ENCODE results near the gene CPEB4. TPM values are rescaled to one million over a fixed set of nuclear protein-coding genes. Genes with fewer than 3 reads are reported as not detected.

The CPEB4 gene
- total and polyA plus RNA-seq, 2 of the 4 experiments (the other 2 are of a cell fraction), result 7.8 to 22.6 TPM

GRCh38 chr5:173862047-173862477 lies 26.1 kb upstream of the CPEB4 start:
- ChIA-PET CTCF (no interaction called here), POLR2A (ENCODE audit: unreplicated experiment) (no interaction called here)
- Histone ChIP-seq H4K91ac (ENCODE audit: insufficient read depth, low read depth, low read length) (no peak overlapping the region), H2AK5ac (ENCODE audit: low read depth, low read length) (no peak overlapping the region), H3K56ac (ENCODE audit: extremely low read depth, insufficient read depth, low read length) (no peak overlapping the region), H3K9me3 (ENCODE audit: control insufficient read depth, insufficient read depth, low read length) (no peaks in the 10 kb centered on the region), H4K8ac (ENCODE audit: low read depth in 2 of 2, low read length in 2 of 2) (no peak overlapping the region), H2BK15ac (ENCODE audit: low read depth, low read length) (no peak overlapping the region), H3K4me1 (ENCODE audit: control insufficient read depth, insufficient read depth, low read length) (no peaks in the 10 kb centered on the region; the same call in 1 of the 2 replicates), H4K20me1 (ENCODE audit: insufficient read depth, low read length) (no peaks in the 10 kb centered on the region), H3K79me1 (ENCODE audit: low read depth in 1 of 2, low read length in 2 of 2) (no peaks in the 10 kb centered on the region), H3K4me2 (ENCODE audit: low read depth, low read length) (no peak overlapping the region), H2AK9ac (replicated peaks; ENCODE audit: low read depth, low read length, poor library complexity) (no peak overlapping the region), H3K36me3 (ENCODE audit: control insufficient read depth, insufficient read depth, low read length) (no peaks in the 10 kb centered on the region), H2AFZ (replicated peaks; ENCODE audit: low read length, poor library complexity) (no peak overlapping the region), H3K9me1 (ENCODE audit: insufficient read depth, low read length) (no peaks in the 10 kb centered on the region), H3K27ac (ENCODE audit: insufficient read depth, low read length) (no peak overlapping the region), H3K4ac (ENCODE audit: low read depth, low read length) (no peak overlapping the region), H3K14ac (replicated peaks; ENCODE audit: low read depth, low read length) (no peak overlapping the region), H3K23ac (ENCODE audit: low read depth, low read length) (no peak overlapping the region), H3K18ac (ENCODE audit: low read depth, low read length) (no peak overlapping the region), H2BK120ac (ENCODE audit: low read depth, low read length) (no peak overlapping the region), H2BK5ac (ENCODE audit: low read depth, low read length, poor library complexity, severe bottlenecking) (no peak overlapping the region), H3K27me3 (ENCODE audit: control insufficient read depth, insufficient read depth, low read length) (peaks cover 8% of the 10 kb centered on the region), H4K5ac (ENCODE audit: low read depth, low read length) (no peak overlapping the region), H3K4me3 (ENCODE audit: insufficient read depth, low read depth, low read length) (no peak overlapping the region), H3K9ac (ENCODE audit: low read depth, low read length) (no peak overlapping the region), H2BK20ac (ENCODE audit: low read depth, low read length) (no peak overlapping the region)
- in situ Hi-C loops (cut with MboI; ENCODE audit: low sequenced_read_pairs), result no loop called here
- dilution Hi-C loops (cut with HindIII; ENCODE audit: low sequenced_read_pairs, unreplicated experiment), result no loop called here
- BruUV-seq (replicated peaks), result no TSS peak
- DNase-seq, result no peak
- 60% methylated on average over 1 of the region's 4 CpGs; no CpG with 5 or more reads in 1 of the 2 experiments for WGBS, 2 experiments (ENCODE audit: extremely low coverage in 2 of 2, insufficient read length in 1 of 2)
- intact Hi-C loops (cut with micrococcal nuclease), result no loop called here
- TF ChIP-seq RFX5 (IDR thresholded peaks at IDR 0.05; ENCODE audit: low read depth, low read length), result no peak
- no peak for TF ChIP-seq CHD1 (IDR thresholded peaks at IDR 0.05; ENCODE audit: low read depth, low read length)
- TF ChIP-seq POLR2A (IDR thresholded peaks at IDR 0.05; ENCODE audit: low read depth, low read length), result no peak
- no peak for TF ChIP-seq CEBPB (IDR thresholded peaks at IDR 0.05; ENCODE audit: low read depth, low read length)
- no peak for TF ChIP-seq NFE2L2 (IDR thresholded peaks at IDR 0.05; ENCODE audit: low read depth, low read length)
- no peak for TF ChIP-seq FOS (IDR thresholded peaks at IDR 0.05; ENCODE audit: low read depth, low read length)
- TF ChIP-seq RCOR1 (IDR thresholded peaks at IDR 0.05; ENCODE audit: insufficient replicate concordance, low read length), result no peak
- no peak for TF ChIP-seq MAFK (IDR thresholded peaks at IDR 0.05; ENCODE audit: low read depth, low read length)
- TF ChIP-seq USF2 (IDR thresholded peaks at IDR 0.05; ENCODE audit: low read depth, low read length), result no peak
- no peak for TF ChIP-seq SMC3 (IDR thresholded peaks at IDR 0.05; ENCODE audit: low read depth, low read length)
- no peak for ATAC-seq (ENCODE audit: low read depth)

Measured in IMR-90 (cell line).